Lower leg skin (tissue), 4 donors: Measurements from ENCODE around the gene ADGRE3. TPM values are rescaled to one million over a fixed set of nuclear protein-coding genes. Genes with fewer than 3 reads are reported as not detected.

Experiments
- DNase-seq, 2 donors: peaks; one replicate each; pipeline ENCODE4 v3.0.0-alpha.2; 2019; ENCODE audit warnings: low spot score in 2 of 2
- H3K4me3 ChIP-seq: fragments of 200-600 bp; sonication (generic); 2 replicates; pipeline ENCODE4 v1.5.1; 2017; ENCODE audit warnings: mild to moderate bottlenecking, low read depth; ENCODE audit not compliant: poor library complexity, severe bottlenecking
- CTCF ChIP-seq, 3 donors: fragments of 450-650 bp; IDR thresholded peaks; one replicate each; pipeline ENCODE4 v1.5.1; 2016; ENCODE audit warnings: antibody characterized with exemption in 3 of 3, mild to moderate bottlenecking in 3 of 3, moderate library complexity in 2 of 3
- POLR2A ChIP-seq, 2 donors: fragments of 450-650 bp; IDR thresholded peaks; one replicate each; pipeline ENCODE4 v1.6.1; 2016 to 2017; ENCODE audit warnings: antibody characterized with exemption in 2 of 2, mild to moderate bottlenecking in 1 of 2, moderate library complexity in 1 of 2
- WGBS, 2 donors: methylation state at CpG; one replicate each; pipeline ENCODE4 v1.1.5; 2018; 5-methylcytosine and 5-hydroxymethylcytosine counted together
- intact Hi-C: fragments of 100-400 bp; cut with DNase I; formaldehyde crosslinking; loops from one replicate; pipeline ENCODE4 v1.15.0; 2023; ENCODE audit warnings: low total_unique reads
- total RNA-seq, 4 donors: library from RNA; depleted of rRNA; stranded (reverse); fragments of >200 nt; gene quantifications; one replicate each; pipeline ENCODE4 v1.1.0, GENCODE V29; 2016

Gene ADGRE3
- total RNA-seq, 4 donors from 2014 or later = not detected

GRCh38 chr19:14570864-14571527, 103.6 kb downstream of the ADGRE3 start:
- TF ChIP-seq POLR2A (IDR thresholded peaks at IDR 0.05) = no peak
- TF ChIP-seq CTCF (IDR thresholded peaks at IDR 0.05) = no peak
- DNase-seq = no peak
- intact Hi-C loops = no loop called here
- WGBS, 2 donors = 36 to 39% methylated on average over 21 to 22 of the region's 22 CpGs
- H3K4me3 ChIP-seq = peak overlapping the region; percentile 92

Other genes with a start within 250 kb of the ADGRE3 start
- gene PKN1, start 241.5 kb downstream of the ADGRE3 start, total RNA-seq = 10 to 100 TPM; 13.2 to 30.9 (median 16.4) TPM
- gene PTGER1, start 199.5 kb downstream of the ADGRE3 start, total RNA-seq = under 1 TPM in 1 of 4 donors, not detected in 3; 0.62 TPM
- 100 to 1,000 TPM; 135 to 217 (median 164) TPM for gene GIPC1, start 178.7 kb downstream of the ADGRE3 start, total RNA-seq
- gene DNAJB1, start 156.4 kb downstream of the ADGRE3 start, total RNA-seq = 100 to 1,000 TPM in 2 of 4 donors, 10 to 100 TPM in 2; 96.2 to 107 (median 99.6) TPM
- gene TECR, start 145.2 kb downstream of the ADGRE3 start, total RNA-seq = 100 to 1,000 TPM; 117 to 165 (median 147) TPM
- 100 to 1,000 TPM; 219 to 332 (median 280) TPM for gene NDUFB7, start 102.8 kb downstream of the ADGRE3 start, total RNA-seq
- under 1 TPM in 1 of 4 donors, not detected in 3; 0.84 TPM for gene CLEC17A, start 91.8 kb downstream of the ADGRE3 start, total RNA-seq
- 10 to 100 TPM; 14.0 to 26.8 (median 16.6) TPM for gene ZNF333, start 15.2 kb upstream of the ADGRE3 start, total RNA-seq
- gene ADGRE2, start 103.7 kb upstream of the ADGRE3 start, total RNA-seq = 10 to 100 TPM in 1 of 4 donors, 1 to 10 TPM in 3; 4.5 to 10.7 (median 7.1) TPM
- 1 to 10 TPM in 3 of 4 donors, under 1 TPM in 1; 0.72 to 2.9 (median 2.0) TPM for gene OR7A5, start 160.3 kb upstream of the ADGRE3 start, total RNA-seq
- 1 to 10 TPM; 2.2 to 3.3 (median 2.9) TPM for gene OR7C1, start 160.3 kb upstream of the ADGRE3 start, total RNA-seq
- gene OR7A10, start 174.1 kb upstream of the ADGRE3 start, total RNA-seq = not detected
- gene OR7A17, start 211.3 kb upstream of the ADGRE3 start, total RNA-seq = not detected